HT-29 (cell line): ENCODE data around the gene VIT. TPM values are rescaled to one million over a fixed set of nuclear protein-coding genes. Genes with fewer than 3 reads are reported as not detected.
"Not testable (repeated sequence)": the region's sequence is repeated elsewhere in the genome, so short reads cannot be mapped to it uniquely, and the experiment has no call there.

Experiments used
- DNase-seq: peaks from one replicate; pipeline ENCODE4 v3.0.0-alpha.2; 2015; ENCODE audit warnings: low spot score
- total RNA-seq: library from RNA; depleted of rRNA; stranded (reverse); fragments of >200 nt; shearing (Covaris generic); gene quantifications from 2 replicates; pipeline ENCODE4 v1.2.3, GENCODE V29; 2014

Gene VIT
- total RNA-seq, 1 experiment from 2014 or later, result not detected

GRCh38 chr2:36677386-36677785 lies 19.1 kb upstream of the VIT start:
- DNase-seq, result no peak

- DNase-seq, result no peak
Measured at GRCh38 chr2:36677996-36678605, 18.4 kb upstream of the VIT start.

DNA sequence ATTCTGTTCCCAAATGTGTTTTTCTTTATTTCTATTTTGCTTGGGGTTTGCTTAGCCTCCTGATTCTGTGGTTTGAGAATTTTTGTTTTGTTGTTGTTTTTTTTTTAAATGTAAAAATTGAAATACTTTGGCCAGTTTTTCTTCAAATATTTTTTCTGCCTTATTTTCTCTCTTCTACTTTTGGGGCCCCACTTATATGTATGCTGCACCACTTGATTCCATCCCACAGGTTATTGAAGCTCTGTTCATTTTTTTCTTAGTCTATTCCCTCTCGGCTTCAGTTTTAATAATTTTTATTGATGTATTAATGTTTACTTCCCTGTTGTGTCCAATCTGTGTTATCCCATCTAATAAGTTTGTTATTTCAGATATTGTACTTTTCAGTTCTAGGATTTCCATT lies 17.7 kb upstream of the VIT start:
- no peak for DNase-seq

DNA sequence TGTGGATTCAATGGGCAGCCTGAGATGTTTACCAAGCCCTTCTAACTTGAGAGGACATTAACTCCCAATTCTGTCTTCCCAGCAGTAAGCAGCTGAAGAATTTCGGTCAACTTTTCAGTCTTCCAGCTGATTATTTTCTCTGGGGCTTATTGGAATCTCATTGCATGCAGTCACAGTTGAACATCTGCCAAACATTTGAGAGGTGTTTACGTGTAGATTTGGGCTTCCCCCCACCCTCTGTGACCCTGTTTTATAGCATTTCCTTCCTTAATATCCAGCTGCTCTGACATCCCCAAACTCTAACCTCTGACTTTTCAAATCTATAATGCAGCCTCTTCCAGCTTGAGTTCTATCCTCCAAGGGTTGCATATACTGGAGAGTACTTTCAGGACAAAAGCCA lies 16.5 kb upstream of the VIT start:
- no peak for DNase-seq

DNA sequence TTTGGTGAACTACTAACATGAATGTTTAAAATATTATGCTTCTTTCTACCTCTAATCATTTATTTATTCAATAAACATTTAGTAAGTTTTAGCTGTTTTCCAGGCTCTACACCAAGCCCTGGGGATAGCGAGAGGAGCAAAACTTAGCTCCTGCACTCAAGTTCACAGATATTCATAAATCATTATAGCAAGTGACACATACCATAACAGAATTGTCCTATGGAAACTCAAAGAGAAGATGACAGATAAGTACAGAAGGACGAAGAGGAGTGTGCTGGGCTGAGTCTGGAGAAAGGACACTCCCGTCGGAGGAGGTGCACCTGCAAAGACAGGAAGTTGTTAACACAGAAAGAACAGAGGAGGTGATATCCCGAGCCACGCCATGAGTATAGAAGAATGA lies 13.9 kb upstream of the VIT start:
- no peak for DNase-seq

- DNase-seq, result no peak
Measured at GRCh38 chr2:36683002-36683401, 13.5 kb upstream of the VIT start.

- DNase-seq, result not testable (repeated sequence)
Measured at GRCh38 chr2:36688291-36688690, 8.2 kb upstream of the VIT start.

GRCh38 chr2:36689013-36689412 lies 7.5 kb upstream of the VIT start:
- not testable (repeated sequence) for DNase-seq

DNA sequence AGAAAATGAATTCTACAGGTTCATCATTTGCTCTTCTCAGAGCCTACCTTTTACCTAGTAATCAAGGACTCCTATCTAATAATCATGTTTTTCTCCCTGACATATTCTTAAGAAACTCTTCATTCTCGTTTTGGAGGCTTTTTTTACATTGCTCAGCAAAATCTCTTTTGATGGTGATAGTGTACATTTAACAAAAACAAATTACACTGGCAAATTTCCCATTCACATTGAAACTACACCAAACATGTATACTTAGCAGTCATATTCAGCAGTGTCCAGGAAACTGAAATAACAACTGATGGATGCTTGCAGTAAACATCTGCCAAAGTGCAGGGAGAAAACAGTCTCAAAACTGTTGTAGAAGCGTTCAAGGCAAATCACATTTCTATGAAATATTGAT lies 4.4 kb upstream of the VIT start:
- no peak for DNase-seq

DNA sequence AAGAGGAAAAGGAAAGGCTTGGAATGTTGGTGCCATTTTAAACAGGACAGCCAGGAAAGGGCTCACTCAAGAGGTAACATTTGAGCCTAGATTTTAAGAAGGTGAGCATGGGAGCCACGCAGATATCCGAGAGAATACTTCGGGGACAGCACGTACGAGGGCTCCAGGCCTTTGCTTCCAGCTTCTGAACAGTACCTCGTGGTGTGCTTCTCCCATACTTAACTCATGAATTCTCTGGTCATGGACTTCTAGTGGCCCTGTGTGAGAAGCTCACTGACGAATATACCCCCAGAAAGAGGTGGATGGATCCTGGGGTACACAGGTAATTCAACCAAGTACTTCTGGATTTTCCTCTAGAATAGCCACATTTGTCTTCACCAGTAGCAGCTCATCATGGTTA lies 2.7 kb upstream of the VIT start:
- DNase-seq, result no peak

DNA sequence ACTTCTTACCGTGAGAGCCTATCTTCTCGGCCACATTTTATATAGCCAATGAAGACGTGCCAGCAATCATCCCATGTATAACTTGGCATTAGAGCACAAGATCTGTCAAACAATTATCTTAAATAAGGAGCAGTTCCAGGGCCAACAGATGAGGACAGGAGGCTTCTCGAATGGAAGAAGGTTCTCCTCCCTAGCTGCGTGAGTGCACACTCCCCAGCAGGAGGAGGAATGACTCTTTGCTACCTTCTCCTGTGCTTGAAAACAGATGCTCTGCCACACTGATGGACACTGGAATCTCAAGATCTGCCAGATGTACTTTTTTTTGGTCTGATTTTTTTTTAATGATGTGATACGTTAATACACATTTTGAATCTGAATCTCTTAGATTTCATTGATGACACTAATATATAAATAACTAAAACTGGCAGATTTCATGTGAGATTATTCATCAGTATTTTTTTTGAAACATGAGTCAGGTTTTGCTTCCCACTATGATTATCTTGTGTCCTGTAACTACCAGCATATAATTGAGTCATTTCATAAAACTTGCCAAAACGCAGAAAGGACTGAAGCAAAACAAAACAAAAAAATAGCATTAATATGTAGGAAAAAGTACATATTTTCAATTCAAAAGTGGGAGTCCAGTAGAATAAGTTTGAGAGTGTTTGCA lies 626 bp upstream of the VIT start:
- DNase-seq, result no peak

- DNase-seq, result no peak
Measured at GRCh38 chr2:36697424-36698066, 1.0 kb downstream of the VIT start.

DNA sequence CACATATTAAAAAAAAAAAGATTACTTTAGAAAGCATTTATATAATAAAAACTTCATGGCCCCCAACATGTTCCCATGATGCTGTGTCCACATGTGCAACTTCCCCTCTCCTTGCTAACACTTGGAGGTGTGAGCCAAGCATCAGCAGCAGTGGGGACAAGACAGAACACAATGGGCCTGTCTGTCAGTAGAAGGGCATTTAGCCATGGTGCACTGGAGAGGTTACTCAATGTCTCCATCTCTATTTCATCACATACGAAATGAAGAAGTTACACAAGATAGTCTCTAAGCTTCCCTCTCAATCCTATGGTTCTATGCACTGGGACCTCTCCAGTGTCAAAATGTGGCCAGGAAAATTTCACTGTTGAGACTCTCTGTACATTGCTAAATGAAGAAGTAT lies 2.5 kb downstream of the VIT start:
- no peak for DNase-seq

DNA sequence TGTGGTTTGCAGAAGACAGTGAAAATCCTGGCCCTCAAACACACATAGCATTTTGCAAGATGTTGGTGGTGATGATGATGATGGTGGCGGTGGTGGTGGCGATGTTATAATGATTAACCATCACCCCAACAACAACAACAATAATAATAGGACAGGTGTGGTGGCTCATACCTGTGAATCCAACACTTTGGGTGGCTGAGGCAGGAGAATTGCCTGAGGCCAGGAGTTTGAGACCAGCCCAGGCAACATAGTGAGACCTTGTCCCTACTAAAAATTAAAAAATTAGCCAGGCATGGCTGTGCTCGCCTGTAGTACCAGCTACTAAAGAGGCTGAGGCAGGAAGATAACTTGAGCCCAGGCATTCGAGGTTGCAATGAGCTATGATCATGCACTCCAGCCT lies 3.8 kb downstream of the VIT start:
- no peak for DNase-seq

DNA sequence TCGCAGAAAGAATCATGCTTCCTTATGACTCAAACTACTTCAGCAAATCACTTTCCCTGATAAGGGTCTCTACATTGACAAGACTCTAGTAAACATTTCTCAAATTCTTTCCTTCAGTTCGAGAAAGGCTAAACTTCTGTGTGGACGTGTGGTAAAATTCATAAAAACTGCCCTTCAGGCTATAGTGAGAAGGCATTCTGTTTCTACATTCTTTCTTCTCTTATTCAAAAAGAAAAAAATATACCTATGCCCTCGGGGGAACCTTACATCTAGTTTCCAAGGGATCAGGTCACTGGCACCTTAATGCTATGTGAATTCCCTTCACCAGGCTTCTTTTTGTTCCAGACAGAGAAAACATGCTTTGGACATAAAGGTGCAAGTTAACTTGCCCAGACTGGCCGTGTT lies 4.9 kb downstream of the VIT start:
- DNase-seq, result no peak

DNA sequence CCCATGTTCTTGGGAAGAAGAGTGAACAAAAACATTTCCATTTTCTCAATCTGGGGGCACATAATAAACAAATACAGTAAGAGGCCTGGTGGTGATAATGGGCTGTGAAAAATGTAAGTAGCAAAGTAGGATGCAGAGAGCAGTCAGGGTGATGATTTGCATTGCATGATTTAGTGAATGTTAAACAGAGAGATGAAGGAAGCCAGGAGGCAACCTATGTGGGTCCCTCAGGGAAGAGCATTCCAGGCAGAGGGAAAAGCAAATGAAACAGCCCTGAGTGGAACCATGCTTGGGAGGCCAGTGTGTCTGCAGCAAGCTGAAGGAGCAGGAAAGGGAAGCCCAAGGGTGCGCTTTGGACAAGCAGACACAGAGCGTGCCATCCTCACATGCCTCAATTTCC lies 5.4 kb downstream of the VIT start:
- DNase-seq, result no peak

GRCh38 chr2:36702781-36703180 lies 6.3 kb downstream of the VIT start:
- DNase-seq, result no peak

DNA sequence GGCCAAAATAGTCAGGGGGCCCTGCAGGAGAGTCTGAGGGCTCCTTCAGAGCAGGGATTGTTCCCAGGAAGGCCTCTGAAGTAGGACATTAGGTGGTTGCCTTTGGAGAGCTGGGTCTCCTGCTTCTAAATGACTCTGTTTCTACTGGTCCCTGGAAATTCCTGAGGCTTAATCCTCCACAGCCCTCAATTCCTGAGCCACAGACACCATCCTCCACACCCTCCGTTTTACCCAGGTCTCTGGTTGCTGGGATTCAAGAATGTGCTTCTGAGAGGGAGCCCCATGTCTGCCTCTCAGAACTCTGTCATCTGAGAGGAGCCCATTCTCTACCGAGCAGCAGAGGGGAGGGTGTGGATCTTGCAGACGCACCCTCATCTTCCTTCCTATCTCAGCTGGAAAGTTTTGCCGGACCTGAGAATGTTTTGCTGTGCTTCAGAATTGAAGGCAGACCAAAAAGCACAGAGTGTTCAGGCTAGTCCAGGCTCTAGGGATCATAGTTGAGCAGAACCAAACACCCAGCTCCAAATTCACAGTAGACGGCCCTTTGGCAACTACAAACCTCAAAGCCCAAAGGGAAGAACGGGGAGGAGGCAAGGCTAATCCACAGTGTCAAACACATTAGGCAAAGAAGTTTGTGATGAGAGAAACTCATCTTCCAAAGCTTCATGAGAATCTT lies 8.1 kb downstream of the VIT start:
- no peak for DNase-seq

DNA sequence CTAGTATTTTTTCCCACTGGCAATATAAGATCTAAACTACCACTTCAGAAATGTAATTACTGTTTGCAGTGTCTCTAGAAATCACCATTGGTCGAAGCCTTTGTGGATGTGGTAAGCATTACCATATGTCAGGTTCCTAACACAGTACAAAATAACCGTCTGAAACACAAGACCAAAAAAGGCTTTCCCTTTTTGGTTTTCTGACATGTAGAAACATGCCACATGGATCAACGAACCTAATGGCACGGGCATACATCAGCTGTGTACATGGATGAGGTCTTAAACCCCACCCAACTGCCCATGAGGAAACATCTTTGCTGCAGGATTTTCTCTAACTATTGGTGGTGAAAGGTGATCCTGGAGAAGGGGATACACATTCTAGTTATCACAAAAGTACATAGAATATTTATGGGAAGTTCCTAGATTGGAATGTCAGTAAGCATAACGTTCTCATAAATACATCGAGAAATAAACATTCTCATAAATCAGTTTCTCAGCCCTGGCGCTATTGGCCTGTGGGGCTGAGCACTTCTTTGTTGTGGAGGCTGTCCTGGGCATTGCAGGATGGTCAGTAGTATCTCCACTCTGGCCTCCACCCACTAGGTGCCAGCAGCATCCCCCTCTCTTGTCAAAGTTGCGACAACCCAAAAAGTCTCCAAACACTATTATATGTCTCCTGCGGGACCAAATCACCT lies 9.0 kb downstream of the VIT start:
- DNase-seq, result no peak

DNA sequence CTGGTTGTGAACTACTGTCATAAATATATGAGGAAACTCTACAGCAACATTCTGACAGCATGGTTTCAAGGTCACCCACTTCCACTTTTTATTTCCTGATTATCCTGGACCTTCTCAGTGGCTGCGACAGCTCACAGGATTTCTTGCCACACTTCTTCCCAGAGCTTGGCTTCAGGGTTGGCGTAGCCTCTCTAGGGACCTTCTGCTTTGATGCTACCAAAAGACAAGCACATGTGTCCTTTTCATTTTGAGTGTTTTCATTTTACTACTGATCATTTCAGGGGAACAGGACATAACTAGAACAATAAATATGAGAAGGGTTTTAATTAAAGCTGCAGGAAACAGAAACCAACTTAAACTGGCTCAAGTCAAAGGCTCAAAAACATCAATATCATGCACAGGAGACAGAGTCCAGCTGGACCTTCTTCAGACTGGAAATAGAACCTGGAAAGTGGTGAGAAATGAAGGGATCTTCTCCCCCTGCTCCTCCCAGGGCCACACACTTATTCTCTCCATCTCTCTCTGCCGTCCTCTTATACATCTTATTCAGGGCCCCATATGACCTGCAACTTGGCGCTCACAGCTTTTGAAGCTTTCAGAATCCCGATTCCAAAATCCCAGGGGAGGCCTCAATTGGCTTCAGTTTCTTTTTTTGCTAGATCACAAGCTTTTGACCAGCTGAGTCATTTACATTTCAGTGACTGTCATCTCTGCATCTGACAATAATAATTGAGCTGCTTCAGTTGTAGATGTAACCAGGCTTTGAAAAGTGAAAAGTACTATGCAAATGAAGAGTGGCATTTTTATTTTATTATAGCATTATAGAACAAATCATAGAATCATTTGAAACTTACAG lies 9.7 kb downstream of the VIT start:
- DNase-seq, result no peak

DNA sequence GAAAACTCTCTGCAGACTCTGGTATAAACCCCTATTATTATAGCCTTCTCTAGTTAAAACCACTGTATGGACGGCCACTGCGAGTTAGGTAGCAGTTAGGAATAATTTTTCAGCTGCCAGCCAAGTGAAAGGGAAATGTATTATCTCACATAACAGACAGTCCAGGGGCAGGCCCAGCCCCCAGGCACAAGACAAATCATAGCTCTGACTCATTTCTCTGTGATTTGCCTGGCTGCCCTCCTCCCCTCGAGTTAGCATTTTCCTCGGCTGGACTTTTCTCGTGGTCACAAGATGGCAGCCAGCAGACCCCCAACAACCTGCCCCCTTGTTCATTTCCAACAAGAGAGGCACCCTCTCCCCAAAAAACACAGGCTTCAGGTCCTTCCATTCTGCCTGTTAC lies 10.5 kb downstream of the VIT start:
- no peak for DNase-seq
